K562 (cell line): ENCODE measurements around the gene ST6GALNAC6. TPM values are rescaled to one million over a fixed set of nuclear protein-coding genes. Genes with fewer than 3 reads are reported as not detected.

Source experiments
- ATF7 ChIP-seq: fragments of 450-650 bp; IDR thresholded peaks from 2 replicates; pipeline ENCODE4 v1.7.1; 2014; ENCODE audit warnings: mild to moderate bottlenecking, moderate library complexity
- CCNT2 ChIP-seq: IDR thresholded peaks from 2 replicates; pipeline ENCODE4 v1.6.1; 2011; ENCODE audit warnings: borderline replicate concordance, low read depth, mild to moderate bottlenecking, moderate library complexity, mixed read lengths, low read length; ENCODE audit not compliant: insufficient read length; ENCODE audit errors: extremely low read depth
- CREM ChIP-seq: IDR thresholded peaks from 2 replicates; pipeline ENCODE4 v1.6.1; 2014; ENCODE audit warnings: antibody characterized with exemption, low read depth
- CTCF ChIP-seq, 3 experiments: IDR thresholded peaks in 2 of 3; conservative IDR thresholded peaks in 1 of 3; 2 replicates each; pipeline ENCODE4 v1.5.1; 2011 to 2012; ENCODE audit warnings: low read length in 3 of 3, mild to moderate bottlenecking in 3 of 3, control low read depth in 2 of 3, improper control_type of control experiment in 1 of 3, inconsistent platforms in 1 of 3, low read depth in 1 of 3, mixed read lengths in 1 of 3, moderate library complexity in 1 of 3; ENCODE audit not compliant: insufficient read depth in 2 of 3
- DDX20 ChIP-seq: fragments of 450-650 bp; IDR thresholded peaks from 2 replicates; pipeline ENCODE4 v1.6.1; 2016; ENCODE audit warnings: missing genetic modification characterization, low read depth, mild to moderate bottlenecking, missing compliant biosample characterization, moderate library complexity
- ERF ChIP-seq: fragments of 450-650 bp; formaldehyde crosslinking; IDR thresholded peaks from 2 replicates; pipeline ENCODE4 v1.4.0; 2020; ENCODE audit warnings: mild to moderate bottlenecking, mixed read lengths
- ETS1 ChIP-seq: conservative IDR thresholded peaks from 2 replicates; pipeline ENCODE4 v1.6.1; 2011; ENCODE audit warnings: low read depth, mild to moderate bottlenecking, low read length; ENCODE audit not compliant: control insufficient read depth
- ETV1 ChIP-seq: fragments of 450-650 bp; conservative IDR thresholded peaks from 2 replicates; pipeline ENCODE4 v1.6.1; 2016; ENCODE audit warnings: missing genetic modification characterization, control low read depth, low read depth, missing compliant biosample characterization
- FOXJ3 ChIP-seq: sonication (generic); formaldehyde crosslinking; IDR thresholded peaks from 2 replicates; pipeline ENCODE4 v1.4.0; 2020; ENCODE audit warnings: mild to moderate bottlenecking, missing genetic modification reagents
- HLTF ChIP-seq: fragments of 450-650 bp; IDR thresholded peaks from 2 replicates; pipeline ENCODE4 v1.6.1; 2016
- NCOA1 ChIP-seq: fragments of 450-650 bp; IDR thresholded peaks from 2 replicates; pipeline ENCODE4 v1.6.1; 2016; ENCODE audit warnings: low read depth
- NEUROD1 ChIP-seq: fragments of 150-350 bp; IDR thresholded peaks from 2 replicates; pipeline ENCODE4 v1.6.1; 2014; ENCODE audit warnings: borderline replicate concordance, low read length, low read depth; ENCODE audit not compliant: partially characterized antibody
- NRF1 ChIP-seq, 2 experiments: fragments of 450-650 bp; IDR thresholded peaks in 1 of 2; conservative IDR thresholded peaks in 1 of 2; 2 replicates each; pipeline ENCODE4 v1.6.1; 2014; ENCODE audit warnings: mild to moderate bottlenecking in 2 of 2
- PKNOX1 ChIP-seq: fragments of 450-650 bp; IDR thresholded peaks from 2 replicates; pipeline ENCODE4 v1.6.1; 2016
- RERE ChIP-seq: sonication (generic); formaldehyde crosslinking; IDR thresholded peaks from 2 replicates; pipeline ENCODE4 v1.8.0; 2023; ENCODE audit warnings: missing genetic modification reagents, mild to moderate bottlenecking, borderline replicate concordance
- ZNF140 ChIP-seq: fragments of 250-450 bp; sonication (Bioruptor Pico); IDR thresholded peaks from 2 replicates; pipeline ENCODE4 v1.8.0; 2021; ENCODE audit warnings: moderate library complexity, mild to moderate bottlenecking, inconsistent platforms
- ZNF431 ChIP-seq: sonication (generic); formaldehyde crosslinking; IDR thresholded peaks from 2 replicates; pipeline ENCODE4 v1.8.0; 2022; ENCODE audit warnings: mild to moderate bottlenecking, missing genetic modification reagents
- polyA plus RNA-seq, 8 experiments: library from polyadenylated mRNA; depleted of rRNA in 4 of 8; stranded (reverse) in 5 of 8; unstranded in 3 of 8; fragments of >200 nt; fragmentation: Nextera tagmentation in 2 of 8; fragmentation: Illumina TruSeq in 1 of 8; extraction: Ambion mirVana in 2 of 8; extraction: Trizol in 1 of 8; gene quantifications; 2 replicates each; pipeline versions ENCODE4 v1.2.1 to v1.2.3, GENCODE V29; 2011 to 2014; ENCODE audit warnings: inconsistent platforms in 1 of 8, missing spikeins in 1 of 8
- total RNA-seq, 7 experiments: library from RNA; depleted of rRNA in 6 of 7; stranded (reverse); fragments of >200 nt in 6 of 7; fragmentation: Illumina TruSeq in 2 of 7; extraction: Trizol in 2 of 7; gene quantifications; 2 replicates each; pipeline versions ENCODE4 v1.2.1 to v1.2.3, GENCODE V29; 2011 to 2021; ENCODE audit warnings: low replicate concordance in 1 of 7

ST6GALNAC6 gene
- total and polyA plus RNA-seq, 9 of the 15 experiments (the other 6 are each of a cell fraction or from before 2014, with no cell fraction given) = 0.13 to 23.0 (median 14.5) TPM

- no peak for TF ChIP-seq ZNF431
- TF ChIP-seq CCNT2 = peak; percentile 92
- TF ChIP-seq ETS1 = peak; percentile 73; the same call in 1 of the 2 replicates
- TF ChIP-seq ETV1 = no peak
- TF ChIP-seq NEUROD1 = peak; percentile 68
- no peak for TF ChIP-seq PKNOX1
- peak; percentile 11; the same call in 1 of the 2 replicates for TF ChIP-seq CREM
- TF ChIP-seq RERE = 0 out of 2 replicates have a peak, but pooled peaks have one; percentile 7
- 0 out of 6 replicates have a peak, but pooled peaks of 2 of the 3 experiments have one; percentile 6 to 28 for TF ChIP-seq CTCF (IDR thresholded peaks at IDR 0.05 in 2 of 3, conservative IDR thresholded peaks at IDR 0.05 in 1 of 3; ENCODE audit: insufficient read depth in 2 of 3, low read depth in 1 of 3, low read length in 3 of 3)
- no peak for TF ChIP-seq HLTF
- TF ChIP-seq DDX20 (tag) = no peak
- TF ChIP-seq NCOA1 = no peak
- TF ChIP-seq NRF1 (conservative IDR thresholded peaks at IDR 0.05 in 1 of 2, IDR thresholded peaks at IDR 0.05 in 1 of 2) = peak; percentile 51 to 56; a peak in 3 of 4 replicates
- no peak for TF ChIP-seq ATF7
- no peak for TF ChIP-seq FOXJ3 (CRISPR knock-in tag)
- 0 out of 2 replicates have a peak, but pooled peaks have one; percentile 17 for TF ChIP-seq ERF
- TF ChIP-seq ZNF140 (CRISPR knock-in tag) = no peak
These were observed 31.1 kb upstream of the ST6GALNAC6 start, which contains the start of gene PIP5KL1 (continued) for GRCh38 chr9:127930231-127931091.
